ENCODE data around the gene ZNF521. TPM values are rescaled to one million over a fixed set of nuclear protein-coding genes. Genes with fewer than 3 reads are reported as not detected.

Gene ZNF521
- total RNA-seq, 1 donor from 2014 or later: 75.1 TPM

GRCh38 chr18:25109484-25109883, 242.5 kb downstream of the ZNF521 start:
- TF ChIP-seq, protein P1, sequence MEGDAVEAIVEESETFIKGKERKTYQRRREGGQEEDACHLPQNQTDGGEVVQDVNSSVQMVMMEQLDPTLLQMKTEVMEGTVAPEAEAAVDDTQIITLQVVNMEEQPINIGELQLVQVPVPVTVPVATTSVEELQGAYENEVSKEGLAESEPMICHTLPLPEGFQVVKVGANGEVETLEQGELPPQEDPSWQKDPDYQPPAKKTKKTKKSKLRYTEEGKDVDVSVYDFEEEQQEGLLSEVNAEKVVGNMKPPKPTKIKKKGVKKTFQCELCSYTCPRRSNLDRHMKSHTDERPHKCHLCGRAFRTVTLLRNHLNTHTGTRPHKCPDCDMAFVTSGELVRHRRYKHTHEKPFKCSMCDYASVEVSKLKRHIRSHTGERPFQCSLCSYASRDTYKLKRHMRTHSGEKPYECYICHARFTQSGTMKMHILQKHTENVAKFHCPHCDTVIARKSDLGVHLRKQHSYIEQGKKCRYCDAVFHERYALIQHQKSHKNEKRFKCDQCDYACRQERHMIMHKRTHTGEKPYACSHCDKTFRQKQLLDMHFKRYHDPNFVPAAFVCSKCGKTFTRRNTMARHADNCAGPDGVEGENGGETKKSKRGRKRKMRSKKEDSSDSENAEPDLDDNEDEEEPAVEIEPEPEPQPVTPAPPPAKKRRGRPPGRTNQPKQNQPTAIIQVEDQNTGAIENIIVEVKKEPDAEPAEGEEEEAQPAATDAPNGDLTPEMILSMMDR (conservative IDR thresholded peaks at IDR 0.05): no peak
- H3K4me3 Mint-ChIP-seq: no peak overlapping the region
- no peaks in the 10 kb centered on the region for H3K27me3 Mint-ChIP-seq
- peaks cover 25% of the 10 kb centered on the region for H3K4me1 Mint-ChIP-seq (ENCODE audit: unreplicated experiment)
- no peak for DNase-seq (ENCODE audit: extremely low spot score, unreplicated experiment)
- H3K36me3 Mint-ChIP-seq: peaks cover 11% of the 10 kb centered on the region
- peaks cover 8% of the 10 kb centered on the region for H3K9me3 Mint-ChIP-seq
- H3K27ac Mint-ChIP-seq: no peak overlapping the region

- H3K4me1 Mint-ChIP-seq (ENCODE audit: unreplicated experiment): peaks cover 30% of the 10 kb centered on the region
- H3K9me3 Mint-ChIP-seq: no peaks in the 10 kb centered on the region
- DNase-seq (ENCODE audit: extremely low spot score, unreplicated experiment): no peak
- no peak overlapping the region for H3K4me3 Mint-ChIP-seq
- H3K27ac Mint-ChIP-seq: no peak overlapping the region
- TF ChIP-seq, protein P1 (conservative IDR thresholded peaks at IDR 0.05): no peak
- no peaks in the 10 kb centered on the region for H3K27me3 Mint-ChIP-seq
- H3K36me3 Mint-ChIP-seq: peaks cover 3% of the 10 kb centered on the region
These were observed 248.4 kb downstream of the ZNF521 start for GRCh38 chr18:25103468-25104155.

DNA sequence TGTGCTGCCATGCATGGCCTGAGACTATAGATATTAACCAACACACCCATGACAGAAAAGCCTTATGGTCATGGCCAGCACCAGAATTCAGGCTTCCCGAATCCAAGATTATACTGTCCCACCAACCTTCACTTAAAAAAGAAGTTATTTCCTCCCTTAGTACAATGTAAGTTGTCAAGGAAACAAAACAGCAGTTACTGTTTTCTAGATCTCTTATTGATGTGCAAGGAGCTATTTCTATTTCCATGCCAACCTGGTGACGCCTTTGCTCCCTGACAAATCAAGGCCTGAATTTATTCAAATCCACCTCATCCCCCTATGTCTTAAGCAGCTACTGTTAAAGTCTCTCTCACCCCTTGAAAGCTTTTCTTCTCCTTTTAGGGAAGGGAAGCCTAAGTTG, 249.3 kb downstream of the ZNF521 start:
- no peaks in the 10 kb centered on the region for H3K27me3 Mint-ChIP-seq
- TF ChIP-seq, protein P1 (conservative IDR thresholded peaks at IDR 0.05): no peak
- no peak overlapping the region for H3K27ac Mint-ChIP-seq
- no peaks in the 10 kb centered on the region for H3K9me3 Mint-ChIP-seq
- H3K36me3 Mint-ChIP-seq: peaks cover under 1% of the 10 kb centered on the region
- DNase-seq (ENCODE audit: extremely low spot score, unreplicated experiment): no peak
- no peak overlapping the region for H3K4me3 Mint-ChIP-seq
- peaks cover 33% of the 10 kb centered on the region for H3K4me1 Mint-ChIP-seq (ENCODE audit: unreplicated experiment)

DNA sequence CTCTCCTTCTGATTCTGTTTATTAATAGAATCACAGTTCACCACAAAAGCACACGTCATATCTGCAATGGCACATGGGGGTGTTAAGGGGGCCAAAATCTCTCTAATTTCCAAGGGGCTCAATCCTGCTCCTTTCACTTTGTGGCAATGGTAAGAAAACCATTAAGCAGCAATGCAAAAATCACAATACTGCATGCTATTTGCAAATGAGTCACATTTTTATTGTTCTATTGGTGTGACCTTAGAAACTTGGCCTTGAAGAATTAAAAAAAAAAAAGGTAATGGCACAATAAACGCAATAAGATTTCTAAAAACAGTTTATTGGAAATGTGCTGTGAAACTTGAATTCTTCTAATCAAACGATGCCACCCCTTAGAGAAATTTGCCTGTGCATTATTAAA, 251.5 kb downstream of the ZNF521 start:
- no peaks in the 10 kb centered on the region for H3K27me3 Mint-ChIP-seq
- DNase-seq (ENCODE audit: extremely low spot score, unreplicated experiment): no peak
- TF ChIP-seq, protein P1 (conservative IDR thresholded peaks at IDR 0.05): no peak
- H3K4me1 Mint-ChIP-seq (ENCODE audit: unreplicated experiment): peaks cover 45% of the 10 kb centered on the region
- H3K4me3 Mint-ChIP-seq: no peak overlapping the region
- H3K36me3 Mint-ChIP-seq: no peaks in the 10 kb centered on the region
- no peaks in the 10 kb centered on the region for H3K9me3 Mint-ChIP-seq
- H3K27ac Mint-ChIP-seq: no peak overlapping the region

GRCh38 chr18:25099895-25100294, 252.1 kb downstream of the ZNF521 start:
- Mint-ChIP-seq H3K27me3 (no peaks in the 10 kb centered on the region), H3K36me3 (no peaks in the 10 kb centered on the region), H3K4me3 (no peak overlapping the region), H3K27ac (no peak overlapping the region), H3K9me3 (no peaks in the 10 kb centered on the region), H3K4me1 (ENCODE audit: unreplicated experiment) (peaks cover 45% of the 10 kb centered on the region)
- DNase-seq (ENCODE audit: extremely low spot score, unreplicated experiment): no peak
- TF ChIP-seq, protein P1 (conservative IDR thresholded peaks at IDR 0.05): no peak
